ENCODE data around the gene NFYA. TPM values are rescaled to one million over a fixed set of nuclear protein-coding genes. Genes with fewer than 3 reads are reported as not detected.

Gene NFYA
- total RNA-seq, 1 donor from 2014 or later = 34.6 TPM

- FAIRE-seq (peak; percentile 94), DNase-seq (ENCODE audit: low spot score in 2 of 2) (peak in 1 of 2 donors; percentile 54)
These were observed 595 bp upstream of the NFYA start, which contains the start of gene OARD1 for GRCh38 chr6:41071923-41072835. TSS of gene OARD1 (minus strand) at chr6:41072356. CDS start at chr6:41071634, 722 bp downstream.

- no peak for FAIRE-seq
- DNase-seq (ENCODE audit: low spot score in 2 of 2) = peak; percentile 56 to 60
These were observed 611 bp downstream of the NFYA start for GRCh38 chr6:41073203-41073967.

- DNase-seq (ENCODE audit: low spot score in 2 of 2) (no peak), FAIRE-seq (no peak)
These were observed 1.4 kb downstream of the NFYA start for GRCh38 chr6:41073968-41074691.

- FAIRE-seq = no peak
These were observed 2.1 kb downstream of the NFYA start for GRCh38 chr6:41074692-41075436.

GRCh38 chr6:41075651-41076626, 3.2 kb downstream of the NFYA start:
- FAIRE-seq (no peak), DNase-seq (ENCODE audit: low spot score in 2 of 2) (no peak)

More at GRCh38 chr6:41074692-41075436, 2.1 kb downstream of the NFYA start:
- DNase-seq (ENCODE audit: low spot score in 2 of 2) = no peak

GRCh38 chr6:41077536-41077935, 4.8 kb downstream of the NFYA start:
- DNase-seq (ENCODE audit: low spot score in 2 of 2) (no peak), FAIRE-seq (no peak)

GRCh38 chr6:41078101-41078500, 5.3 kb downstream of the NFYA start:
- FAIRE-seq = no peak
- DNase-seq (ENCODE audit: low spot score in 2 of 2) = no peak

GRCh38 chr6:41079080-41079479, 6.3 kb downstream of the NFYA start:
- DNase-seq (ENCODE audit: low spot score in 2 of 2) = no peak
- no peak for FAIRE-seq

GRCh38 chr6:41080621-41081020, 7.8 kb downstream of the NFYA start:
- DNase-seq (ENCODE audit: low spot score in 2 of 2) = no peak

GRCh38 chr6:41083072-41083471, 10.3 kb downstream of the NFYA start:
- FAIRE-seq = no peak
- DNase-seq (ENCODE audit: low spot score in 2 of 2) = no peak

More at GRCh38 chr6:41080621-41081020, 7.8 kb downstream of the NFYA start:
- no peak for FAIRE-seq

- no peak for DNase-seq (ENCODE audit: low spot score in 2 of 2)
- no peak for FAIRE-seq
These were observed 12.4 kb downstream of the NFYA start for GRCh38 chr6:41085182-41085581.

GRCh38 chr6:41088451-41088850, 15.7 kb downstream of the NFYA start:
- no peak for DNase-seq (ENCODE audit: low spot score in 2 of 2)
- no peak for FAIRE-seq

GRCh38 chr6:41090841-41091761, 18.3 kb downstream of the NFYA start:
- FAIRE-seq (no peak), DNase-seq (ENCODE audit: low spot score in 2 of 2) (no peak)

GRCh38 chr6:41092421-41093140, 19.8 kb downstream of the NFYA start:
- DNase-seq (ENCODE audit: low spot score in 2 of 2) = no peak
- no peak for FAIRE-seq

GRCh38 chr6:41093729-41094128, 21.0 kb downstream of the NFYA start:
- DNase-seq (ENCODE audit: low spot score in 2 of 2) (no peak), FAIRE-seq (no peak)

- DNase-seq (ENCODE audit: low spot score in 2 of 2) (no peak), FAIRE-seq (no peak)
These were observed 24.8 kb downstream of the NFYA start for GRCh38 chr6:41097467-41098090.

GRCh38 chr6:41098366-41098765, 25.6 kb downstream of the NFYA start:
- no peak for DNase-seq (ENCODE audit: low spot score in 2 of 2)
- no peak for FAIRE-seq
